ENCODE data around the gene JOSD1.

The JOSD1 gene

GRCh38 chr22:38728871-38729796 lies 28.4 kb upstream of the JOSD1 start:
- POLR2A ChIA-PET (ENCODE audit: low non-redundant PET) = interaction anchor here (0.5 kb wide), 1 partner anchor 34 kb away, joined by 4 read pairs; no protein-coding TSS in a partner anchor
- peak overlapping the region; percentile 27 for H3K27ac ChIP-seq
- DNase-seq (ENCODE audit: low spot score) = no peak
- CTCF ChIA-PET = no interaction called here
- no peak for TF ChIP-seq CTCF (conservative IDR thresholded peaks at IDR 0.05; ENCODE audit: low read depth)

- TF ChIP-seq CTCF (conservative IDR thresholded peaks at IDR 0.05; ENCODE audit: low read depth) = no peak
- no peak for DNase-seq (ENCODE audit: low spot score)
- CTCF ChIA-PET = no interaction called here
- peak overlapping the region; percentile 27; the same call in 1 of the 2 replicates for H3K27ac ChIP-seq
- POLR2A ChIA-PET (ENCODE audit: low non-redundant PET) = no interaction called here
Observed at GRCh38 chr22:38727530-38728451, 27.0 kb upstream of the JOSD1 start.

GRCh38 chr22:38727123-38727522 lies 26.4 kb upstream of the JOSD1 start:
- DNase-seq (ENCODE audit: low spot score) = no peak
- CTCF ChIA-PET = no interaction called here
- no peak for TF ChIP-seq CTCF (conservative IDR thresholded peaks at IDR 0.05; ENCODE audit: low read depth)
- no peak overlapping the region for H3K27ac ChIP-seq
- POLR2A ChIA-PET (ENCODE audit: low non-redundant PET) = no interaction called here

- no peak for TF ChIP-seq CTCF (conservative IDR thresholded peaks at IDR 0.05; ENCODE audit: low read depth)
- no peak overlapping the region for H3K27ac ChIP-seq
- ChIA-PET POLR2A (ENCODE audit: low non-redundant PET) (no interaction called here), CTCF (interaction anchor here (0.6 kb wide), 1 partner anchor 10 kb away, joined by 4 read pairs; no protein-coding TSS in a partner anchor)
- no peak for DNase-seq (ENCODE audit: low spot score)
Observed at GRCh38 chr22:38725900-38726655, 25.3 kb upstream of the JOSD1 start.

- no peak for DNase-seq (ENCODE audit: low spot score)
- CTCF ChIA-PET = interaction anchor here (0.6 kb wide), 2 partner anchors 12 to 105 kb away, joined by 3 read pairs; no protein-coding TSS in a partner anchor
- TF ChIP-seq CTCF (conservative IDR thresholded peaks at IDR 0.05; ENCODE audit: low read depth) = peak; percentile 30
Observed at GRCh38 chr22:38724926-38725571, 24.3 kb upstream of the JOSD1 start.

More at GRCh38 chr22:38724926-38725571, 24.3 kb upstream of the JOSD1 start:
- POLR2A ChIA-PET (ENCODE audit: low non-redundant PET) = no interaction called here
- H3K27ac ChIP-seq = no peak overlapping the region
